ENCODE measurements around the gene ERMARD.

DNA sequence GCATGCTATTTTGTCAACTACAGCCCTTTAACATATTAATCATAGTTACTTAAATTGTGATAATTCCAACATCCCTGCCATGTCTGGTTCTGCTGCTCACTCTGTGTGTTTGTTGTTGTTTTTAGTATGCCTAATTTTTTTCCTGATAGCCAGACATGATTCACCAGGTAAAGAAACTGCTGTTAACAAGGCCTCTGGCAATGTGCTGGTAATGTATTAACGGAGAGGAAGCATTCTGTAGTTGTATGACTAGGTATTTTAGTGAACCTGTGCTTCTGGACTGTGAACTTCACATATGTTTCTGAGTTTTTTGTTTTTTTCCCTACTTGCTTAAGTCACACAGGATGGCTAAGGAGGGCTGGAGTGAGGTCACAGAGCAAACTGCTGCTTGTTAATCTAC, 4.9 kb upstream of the ERMARD start:
- TF ChIP-seq CTCF (IDR thresholded peaks at IDR 0.05) = no peak
- TF ChIP-seq POLR2A (IDR thresholded peaks at IDR 0.05) = no peak

All from lower leg skin (tissue), 3 donors.